Neural progenitor cell (in vitro differentiated cells): Measurements from ENCODE around the gene KIF19.

Source experiments
- CTCF ChIP-seq: fragments of 200-600 bp; sonication (generic); IDR thresholded peaks from 2 replicates; pipeline ENCODE4 v1.5.1; 2017; ENCODE audit warnings: antibody characterized with exemption, mild to moderate bottlenecking
- EZH2 ChIP-seq: fragments of 200-600 bp; sonication (generic); IDR thresholded peaks from 2 replicates; pipeline ENCODE4 v1.6.1; 2017; ENCODE audit warnings: antibody characterized with exemption, mild to moderate bottlenecking, moderate library complexity
- EZH2phosphoT487 ChIP-seq: fragments of 200-600 bp; sonication (generic); IDR thresholded peaks from 2 replicates; pipeline ENCODE4 v1.6.1; 2017; ENCODE audit warnings: antibody characterized with exemption

- TF ChIP-seq EZH2: no peak
- TF ChIP-seq CTCF: no peak
- TF ChIP-seq EZH2phosphoT487: no peak
These were observed 64.1 kb downstream of the KIF19 start for GRCh38 chr17:74389937-74390679.
